Right lobe of liver (tissue), 6 donors: ENCODE results near the gene HEXD. TPM values are rescaled to one million over a fixed set of nuclear protein-coding genes. Genes with fewer than 3 reads are reported as not detected.

Experiments
- ATAC-seq, 4 donors: fragments of 200-7000 bp; cut with Tn5 transposase; one replicate each; pipeline ENCODE4 v1.9.1; 2020; ENCODE audit warnings: mild to moderate bottlenecking in 4 of 4, moderate library complexity in 4 of 4
- DNase-seq, 3 donors: peaks; one replicate each; pipeline ENCODE4 v3.0.0-alpha.2; 2020
- H3K27ac ChIP-seq, 3 donors: fragments of 200-600 bp; one replicate each; pipeline ENCODE4 v1.8.0; 2022
- H3K27me3 ChIP-seq, 2 donors: fragments of 200-600 bp; one replicate each; pipeline ENCODE4 v1.8.0; 2022
- H3K36me3 ChIP-seq, 4 donors: fragments of 200-600 bp; sonication (generic) in 1 of 4; one replicate each; pipeline versions ENCODE4 v1.5.1 to v1.8.0; 2017 to 2022; ENCODE audit warnings: control low read depth in 1 of 4
- H3K4me1 ChIP-seq, 4 donors: fragments of 200-600 bp; sonication (generic) in 1 of 4; one replicate each; pipeline versions ENCODE4 v1.5.1 to v1.8.0; 2017 to 2022; ENCODE audit warnings: control low read depth in 1 of 4
- H3K4me3 ChIP-seq, 3 donors: fragments of 200-600 bp; one replicate each; pipeline ENCODE4 v1.8.0; 2022
- H3K9me3 ChIP-seq, 4 donors: fragments of 200-600 bp; sonication (generic) in 1 of 4; one replicate each; pipeline versions ENCODE4 v1.5.1 to v1.8.0; 2017 to 2022; ENCODE audit warnings: control low read depth in 1 of 4
- CTCF ChIP-seq, 4 donors: fragments of 200-600 bp in 3 of 4; fragments of 450-650 bp in 1 of 4; IDR thresholded peaks; one replicate each; pipeline versions ENCODE4 v1.5.1 to v1.8.0; 2016 to 2022; ENCODE audit warnings: antibody characterized with exemption in 4 of 4, mild to moderate bottlenecking in 2 of 4
- POLR2A ChIP-seq: fragments of 450-650 bp; IDR thresholded peaks from one replicate; pipeline ENCODE4 v1.6.1; 2017; ENCODE audit warnings: antibody characterized with exemption, mild to moderate bottlenecking
- WGBS: methylation state at CpG from one replicate; pipeline ENCODE4 v1.1.6; 2018; ENCODE audit warnings: low coverage, low lambda C conversion rate; ENCODE audit not compliant: insufficient coverage; ENCODE audit errors: missing lambda C conversion rate; 5-methylcytosine and 5-hydroxymethylcytosine counted together
- intact Hi-C, 2 donors: fragments of 100-400 bp; cut with DNase I; formaldehyde crosslinking; loops; one replicate each; pipeline versions ENCODE4 v1.11.2 to v1.14.1; 2022
- total RNA-seq, 6 experiments: library from RNA; depleted of rRNA in 2 of 6; stranded (reverse); fragments of >200 nt in 2 of 6; fragmentation: NEBNext Ultra II Directional in 3 of 6; extraction: Animal tissue kit (Norgen Biotek cat#: 25700) in 3 of 6; gene quantifications; one replicate each; pipeline versions ENCODE4 v1.1.0 to v1.2.4, GENCODE V29; 2016 to 2023
- donor health status: DM: no; HTN: yes; CAD: no.
- donor health status: DM: no; HTN: no; CAD: no.
- donor health status: DM: no; HTN: no; CAD: no.
- donor health status: DM: no; HTN: yes; CAD: no.
- donor health status: DM: no; HTN: yes; CAD: no.

The HEXD gene
- total RNA-seq, 6 experiments from 2014 or later: 9.6 to 30.4 (median 20.2) TPM

- ATAC-seq: no peak
- Histone ChIP-seq H3K4me3 (no peak overlapping the region), H3K4me1 (peaks cover 0 to 3% (median 0%) of the 10 kb centered on the region in 4 donors), H3K36me3 (no peaks in the 10 kb centered on the region), H3K9me3 (no peaks in the 10 kb centered on the region), H3K27me3 (no peaks in the 10 kb centered on the region), H3K27ac (no peak overlapping the region)
- TF ChIP-seq POLR2A: no peak
- no peak for TF ChIP-seq CTCF (IDR thresholded peaks at IDR 0.05)
- intact Hi-C loops: no loop called here
- WGBS: 90% methylated on average over 3 of the region's 3 CpGs
- no peak for DNase-seq
Measured at GRCh38 chr17:82434216-82434565, 16.0 kb downstream of the HEXD start.

- intact Hi-C loops: no loop called here
- DNase-seq (no peak), ATAC-seq (no peak)
- Histone ChIP-seq H3K27ac (no peak overlapping the region), H3K4me1 (peaks cover 0 to 3% (median 0%) of the 10 kb centered on the region in 4 donors), H3K36me3 (no peaks in the 10 kb centered on the region), H3K27me3 (no peaks in the 10 kb centered on the region), H3K9me3 (no peaks in the 10 kb centered on the region), H3K4me3 (no peak overlapping the region)
- no CpG with 5 or more reads among the region's 12 CpGs for WGBS
- TF ChIP-seq POLR2A (no peak), CTCF (IDR thresholded peaks at IDR 0.05) (no peak)
Measured at GRCh38 chr17:82435103-82435502, 17.0 kb downstream of the HEXD start.

GRCh38 chr17:82435601-82436583, 17.7 kb downstream of the HEXD start:
- no CpG with 5 or more reads among the region's 43 CpGs for WGBS
- DNase-seq: peak; percentile 37 to 62 (median 54)

GRCh38 chr17:82436601-82437324, 18.6 kb downstream of the HEXD start:
- ATAC-seq: peak; percentile 54 to 78 (median 63)
- Histone ChIP-seq H3K36me3 (no peaks in the 10 kb centered on the region), H3K9me3 (no peaks in the 10 kb centered on the region), H3K4me3 (no peak overlapping the region), H3K27me3 (no peaks in the 10 kb centered on the region), H3K4me1 (peaks cover 0 to 3% (median 0%) of the 10 kb centered on the region in 4 donors), H3K27ac (no peak overlapping the region)
- DNase-seq: peak; percentile 57 to 85 (median 59)
- 19% methylated on average over 9 of the region's 36 CpGs for WGBS
- intact Hi-C loops: no loop called here
- TF ChIP-seq POLR2A (no peak), CTCF (IDR thresholded peaks at IDR 0.05) (no peak)

More at GRCh38 chr17:82435601-82436583, 17.7 kb downstream of the HEXD start:
- intact Hi-C loops: no loop called here
- TF ChIP-seq POLR2A (no peak), CTCF (IDR thresholded peaks at IDR 0.05) (no peak)
- Histone ChIP-seq H3K4me1 (peaks cover 0 to 3% (median 0%) of the 10 kb centered on the region in 4 donors), H3K27ac (no peak overlapping the region), H3K27me3 (no peaks in the 10 kb centered on the region), H3K36me3 (no peaks in the 10 kb centered on the region), H3K4me3 (no peak overlapping the region), H3K9me3 (no peaks in the 10 kb centered on the region)
- ATAC-seq: peak; percentile 7 to 45 (median 23)
